Osteocyte (in vitro differentiated cells): Measurements from ENCODE around the gene C1QTNF6. TPM values are rescaled to one million over a fixed set of nuclear protein-coding genes. Genes with fewer than 3 reads are reported as not detected.

Experiments used
- DNase-seq: peaks from one replicate; pipeline ENCODE4 v3.0.0; 2021; ENCODE audit warnings: mixed read lengths; ENCODE audit not compliant: unreplicated experiment; ENCODE audit errors: extremely low spot score
- H3K27ac Mint-ChIP-seq: one replicate; pipeline ENCODE4 v1.8.0; 2021; ENCODE audit warnings: mild to moderate bottlenecking, mixed read lengths; ENCODE audit not compliant: unreplicated experiment
- H3K27me3 Mint-ChIP-seq: one replicate; pipeline ENCODE4 v1.8.0; 2021; ENCODE audit warnings: mixed read lengths; ENCODE audit not compliant: unreplicated experiment
- H3K36me3 Mint-ChIP-seq: one replicate; pipeline ENCODE4 v1.8.0; 2021; ENCODE audit warnings: mixed read lengths; ENCODE audit not compliant: unreplicated experiment
- H3K4me1 Mint-ChIP-seq: one replicate; pipeline ENCODE4 v1.8.0; 2021; ENCODE audit warnings: mixed read lengths; ENCODE audit not compliant: unreplicated experiment
- H3K4me3 Mint-ChIP-seq: one replicate; pipeline ENCODE4 v1.8.0; 2021; ENCODE audit warnings: mild to moderate bottlenecking, moderate library complexity, mixed read lengths; ENCODE audit not compliant: unreplicated experiment
- H3K9me3 Mint-ChIP-seq: one replicate; pipeline ENCODE4 v1.8.0; 2021; ENCODE audit warnings: mixed read lengths; ENCODE audit not compliant: unreplicated experiment
- total RNA-seq: library from RNA; stranded (reverse); gene quantifications from 2 replicates; pipeline ENCODE4 v1.2.1, GENCODE V29; 2021
- TF ChIP-seq, protein P1 (sequence below): fragments of 200-600 bp; sonication (generic); IDR thresholded peaks from 2 replicates; pipeline ENCODE4 v1.5.0; 2021; ENCODE audit warnings: antibody characterized with exemption, mild to moderate bottlenecking, moderate library complexity

The C1QTNF6 gene
- total RNA-seq, 1 donor from 2014 or later: 36.4 TPM

DNA sequence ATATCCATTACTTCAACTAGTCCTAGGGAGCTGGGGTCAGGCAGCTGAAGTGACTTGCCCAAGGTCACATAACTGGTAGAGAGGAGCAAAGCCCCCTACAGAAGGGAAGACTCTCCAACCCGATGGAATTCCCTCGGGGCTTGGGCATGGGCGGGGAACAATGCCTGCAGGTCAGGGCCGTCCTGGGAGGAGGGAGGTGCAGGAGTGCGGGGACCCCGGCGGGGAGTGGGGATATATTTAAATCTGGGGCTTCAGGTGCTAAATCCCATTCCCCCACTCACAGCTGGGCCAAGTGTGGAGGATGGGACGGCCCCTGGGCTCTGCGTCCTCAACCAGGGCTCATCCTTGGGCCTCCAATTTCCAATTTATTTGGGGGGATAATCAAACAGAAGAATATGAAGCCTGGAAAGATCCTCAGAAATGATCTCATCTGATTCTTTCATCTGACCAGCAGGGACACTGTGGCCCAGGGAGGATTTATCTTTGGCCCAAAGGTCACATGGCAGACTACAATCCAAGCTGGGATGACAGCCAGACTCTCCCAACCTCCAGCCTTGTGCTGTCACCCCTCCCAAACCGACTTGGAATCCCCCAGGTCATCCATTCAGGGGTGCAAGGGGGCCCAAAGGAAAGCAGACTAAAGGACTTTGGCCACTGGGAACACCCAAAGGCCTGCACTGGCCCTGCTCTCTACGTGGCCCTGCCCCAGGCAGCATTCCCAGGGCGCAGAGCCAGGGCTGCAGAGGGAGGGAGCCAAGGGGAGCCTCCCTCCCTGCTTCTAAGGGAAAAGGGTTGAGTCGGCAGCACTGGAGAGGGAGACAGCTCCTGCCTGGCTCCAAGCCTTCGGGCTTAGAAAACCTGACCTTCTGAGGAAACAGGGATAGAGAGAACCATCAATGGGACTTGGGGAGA lies 8.7 kb upstream of the C1QTNF6 start:
- no peak overlapping the region for H3K27ac Mint-ChIP-seq
- no peak overlapping the region for H3K4me3 Mint-ChIP-seq
- DNase-seq: no peak
- no peaks in the 10 kb centered on the region for H3K36me3 Mint-ChIP-seq
- H3K9me3 Mint-ChIP-seq: no peaks in the 10 kb centered on the region
- no peaks in the 10 kb centered on the region for H3K27me3 Mint-ChIP-seq
- peaks cover 24% of the 10 kb centered on the region for H3K4me1 Mint-ChIP-seq
- TF ChIP-seq, protein P1, sequence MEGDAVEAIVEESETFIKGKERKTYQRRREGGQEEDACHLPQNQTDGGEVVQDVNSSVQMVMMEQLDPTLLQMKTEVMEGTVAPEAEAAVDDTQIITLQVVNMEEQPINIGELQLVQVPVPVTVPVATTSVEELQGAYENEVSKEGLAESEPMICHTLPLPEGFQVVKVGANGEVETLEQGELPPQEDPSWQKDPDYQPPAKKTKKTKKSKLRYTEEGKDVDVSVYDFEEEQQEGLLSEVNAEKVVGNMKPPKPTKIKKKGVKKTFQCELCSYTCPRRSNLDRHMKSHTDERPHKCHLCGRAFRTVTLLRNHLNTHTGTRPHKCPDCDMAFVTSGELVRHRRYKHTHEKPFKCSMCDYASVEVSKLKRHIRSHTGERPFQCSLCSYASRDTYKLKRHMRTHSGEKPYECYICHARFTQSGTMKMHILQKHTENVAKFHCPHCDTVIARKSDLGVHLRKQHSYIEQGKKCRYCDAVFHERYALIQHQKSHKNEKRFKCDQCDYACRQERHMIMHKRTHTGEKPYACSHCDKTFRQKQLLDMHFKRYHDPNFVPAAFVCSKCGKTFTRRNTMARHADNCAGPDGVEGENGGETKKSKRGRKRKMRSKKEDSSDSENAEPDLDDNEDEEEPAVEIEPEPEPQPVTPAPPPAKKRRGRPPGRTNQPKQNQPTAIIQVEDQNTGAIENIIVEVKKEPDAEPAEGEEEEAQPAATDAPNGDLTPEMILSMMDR: no peak

DNA sequence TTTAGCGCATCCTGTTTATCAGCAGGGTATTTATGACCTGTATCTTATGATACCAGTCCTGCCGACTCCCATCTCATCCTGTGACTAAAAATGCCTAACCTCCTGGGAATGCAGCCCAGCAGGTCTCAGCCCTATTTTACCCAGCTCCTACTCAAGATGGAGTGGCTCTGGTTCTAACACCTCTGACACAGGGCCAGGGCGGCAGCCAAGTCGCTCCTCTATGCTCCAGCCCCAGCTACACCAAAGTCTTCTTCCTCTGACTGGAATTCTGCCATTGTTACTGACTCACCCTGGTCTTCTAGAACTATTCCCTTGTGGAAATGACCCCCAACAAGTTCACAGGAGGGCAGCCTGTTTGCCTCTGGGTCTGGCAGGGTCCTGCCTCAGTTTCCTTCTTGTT lies 7.9 kb upstream of the C1QTNF6 start:
- Mint-ChIP-seq H3K9me3 (no peaks in the 10 kb centered on the region), H3K36me3 (no peaks in the 10 kb centered on the region), H3K4me1 (peaks cover 24% of the 10 kb centered on the region), H3K27me3 (no peaks in the 10 kb centered on the region), H3K4me3 (no peak overlapping the region), H3K27ac (no peak overlapping the region)
- TF ChIP-seq, protein P1: no peak
- DNase-seq: no peak

DNA sequence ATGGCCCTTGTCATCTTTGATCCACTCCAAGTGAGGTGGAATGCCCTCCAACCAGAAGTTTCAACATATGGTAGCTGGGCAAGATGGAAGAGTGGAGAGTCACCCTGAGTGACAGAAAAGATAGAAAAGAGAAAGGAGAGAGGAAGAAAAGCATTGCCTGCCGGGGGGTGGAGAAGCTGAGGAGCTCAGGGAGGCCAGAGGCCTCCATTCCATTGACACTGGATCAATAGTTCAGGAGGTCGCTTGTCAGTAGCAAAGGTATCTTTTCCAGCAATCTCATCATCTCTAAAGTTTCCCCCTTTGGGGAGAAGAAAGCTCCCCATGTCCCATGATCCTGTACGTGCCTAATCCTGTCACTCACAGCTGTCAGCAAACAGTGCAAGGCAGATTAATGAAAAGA lies 6.7 kb upstream of the C1QTNF6 start:
- Mint-ChIP-seq H3K36me3 (peaks cover 3% of the 10 kb centered on the region), H3K9me3 (no peaks in the 10 kb centered on the region), H3K4me3 (no peak overlapping the region), H3K27me3 (no peaks in the 10 kb centered on the region), H3K27ac (no peak overlapping the region), H3K4me1 (peaks cover 24% of the 10 kb centered on the region)
- DNase-seq: no peak
- TF ChIP-seq, protein P1: no peak

DNA sequence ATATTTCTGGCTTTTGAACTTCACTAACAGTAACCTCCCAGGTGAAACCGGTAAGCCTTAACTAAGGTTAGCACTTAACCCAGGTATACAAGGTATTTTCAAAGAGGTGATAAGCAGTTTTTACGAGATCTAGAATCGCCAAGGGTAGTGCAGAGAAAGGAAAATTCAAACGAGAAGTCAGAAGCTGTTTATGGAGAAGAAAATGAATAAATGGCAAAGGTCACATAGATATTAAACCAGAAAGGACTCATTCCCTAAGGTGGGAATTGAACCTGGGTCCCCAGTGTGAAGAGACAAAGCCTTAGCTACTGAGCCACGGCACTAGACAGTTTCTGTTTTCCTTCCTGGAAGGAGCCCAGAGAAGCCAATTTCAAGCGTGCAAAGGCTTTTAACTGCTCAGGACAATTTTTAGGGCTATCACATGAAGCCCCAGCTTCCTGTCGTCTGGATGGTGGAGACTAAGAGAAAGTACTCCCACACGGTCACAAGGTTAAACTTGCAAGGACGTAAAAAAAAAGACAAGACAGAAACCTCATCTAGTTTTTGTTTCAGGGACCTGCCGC lies 5.7 kb upstream of the C1QTNF6 start:
- no peak for DNase-seq
- Mint-ChIP-seq H3K4me3 (no peak overlapping the region), H3K4me1 (peaks cover 30% of the 10 kb centered on the region), H3K27me3 (no peaks in the 10 kb centered on the region), H3K36me3 (peaks cover 3% of the 10 kb centered on the region), H3K9me3 (no peaks in the 10 kb centered on the region), H3K27ac (no peak overlapping the region)
- TF ChIP-seq, protein P1: no peak

DNA sequence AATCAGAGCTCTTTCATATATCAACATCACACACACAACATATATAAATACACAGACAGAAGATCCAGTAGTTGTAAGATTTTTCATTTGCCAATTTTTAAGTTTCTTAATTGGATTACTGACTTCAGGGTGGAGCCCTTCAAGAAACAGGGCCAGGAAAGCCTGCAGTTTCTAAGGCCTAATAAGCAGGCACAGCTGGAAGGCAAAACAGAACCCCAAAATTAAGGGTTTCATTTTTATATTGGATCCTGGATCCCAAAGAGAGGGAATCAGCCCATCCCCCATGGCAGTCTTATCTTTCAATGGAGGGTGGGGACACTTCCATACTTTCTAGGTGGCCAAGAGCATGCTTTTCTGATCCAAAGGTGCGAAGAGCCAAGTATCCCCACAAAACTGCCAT lies 4.7 kb upstream of the C1QTNF6 start:
- no peak overlapping the region for H3K4me3 Mint-ChIP-seq
- no peaks in the 10 kb centered on the region for H3K27me3 Mint-ChIP-seq
- no peak overlapping the region for H3K27ac Mint-ChIP-seq
- TF ChIP-seq, protein P1: no peak
- H3K9me3 Mint-ChIP-seq: no peaks in the 10 kb centered on the region
- H3K36me3 Mint-ChIP-seq: peaks cover 3% of the 10 kb centered on the region
- no peak for DNase-seq
- H3K4me1 Mint-ChIP-seq: peaks cover 32% of the 10 kb centered on the region
